ENCODE measurements around the gene UBA52.

UBA52 gene

GRCh38 chr19:18603255-18603957, 31.7 kb downstream of the UBA52 start:
- in situ Hi-C loops (cut with MboI; ENCODE audit: low pct_unique_long_range_greater_than_20kb, low sequenced_read_pairs, unreplicated experiment): no loop called here
- TF ChIP-seq CTCF (IDR thresholded peaks at IDR 0.05; ENCODE audit: extremely low read depth, insufficient read depth, missing control alignments): no peak
- peak; percentile 64 for DNase-seq (ENCODE audit: low spot score)

DNA sequence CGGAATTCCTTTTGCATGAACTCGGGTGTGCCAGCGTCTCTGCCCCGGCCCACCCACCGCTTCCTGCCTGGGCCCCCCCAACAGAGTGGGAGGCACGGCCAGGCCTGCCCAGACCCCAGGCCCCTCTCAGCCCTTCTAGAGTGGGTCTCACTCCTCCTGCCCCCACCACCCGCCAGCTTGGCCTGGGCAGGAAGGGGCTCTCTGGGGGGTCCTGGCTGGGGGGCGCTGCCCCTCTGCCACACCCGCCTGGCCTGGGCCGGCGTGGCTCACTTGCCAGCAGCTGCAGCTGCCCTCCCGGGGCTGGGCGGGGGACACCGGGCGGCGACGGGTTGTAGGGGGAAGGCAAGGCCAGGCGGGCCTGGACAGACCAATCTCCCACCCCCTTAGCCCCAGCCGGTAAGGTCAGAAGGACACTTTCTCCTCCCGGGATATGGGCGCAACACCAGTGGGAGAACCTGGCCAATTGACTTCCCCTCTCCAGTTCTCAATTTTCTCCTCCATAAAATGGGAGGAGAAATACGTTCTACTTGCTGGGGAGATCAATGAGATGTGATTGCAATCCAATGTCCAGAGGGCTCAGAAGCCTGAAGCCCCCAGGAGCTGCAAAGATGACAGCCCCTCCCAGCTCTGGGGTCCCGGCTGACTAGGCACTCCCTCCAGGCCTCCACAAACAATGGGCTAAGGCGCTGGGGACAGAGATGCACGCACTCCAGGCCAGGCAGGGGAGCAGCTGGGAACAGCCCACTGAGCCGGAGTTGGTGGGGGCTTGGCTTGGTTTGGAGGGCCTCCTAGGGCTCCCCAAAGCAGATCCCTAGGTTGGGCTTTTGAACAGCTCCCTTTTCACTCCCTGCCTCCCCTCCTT, 32.5 kb downstream of the UBA52 start:
- no peak for TF ChIP-seq CTCF (IDR thresholded peaks at IDR 0.05; ENCODE audit: extremely low read depth, insufficient read depth, missing control alignments)
- in situ Hi-C loops (cut with MboI; ENCODE audit: low pct_unique_long_range_greater_than_20kb, low sequenced_read_pairs, unreplicated experiment): no loop called here
- no peak for DNase-seq (ENCODE audit: low spot score)

GRCh38 chr19:18604820-18605159, 33.1 kb downstream of the UBA52 start:
- TF ChIP-seq CTCF (IDR thresholded peaks at IDR 0.05; ENCODE audit: extremely low read depth, insufficient read depth, missing control alignments): no peak
- peak; percentile 45 for DNase-seq (ENCODE audit: low spot score)
- in situ Hi-C loops (cut with MboI; ENCODE audit: low pct_unique_long_range_greater_than_20kb, low sequenced_read_pairs, unreplicated experiment): no loop called here

GRCh38 chr19:18605196-18605545, 33.5 kb downstream of the UBA52 start:
- DNase-seq (ENCODE audit: low spot score): no peak
- TF ChIP-seq CTCF (IDR thresholded peaks at IDR 0.05; ENCODE audit: extremely low read depth, insufficient read depth, missing control alignments): no peak
- in situ Hi-C loops (cut with MboI; ENCODE audit: low pct_unique_long_range_greater_than_20kb, low sequenced_read_pairs, unreplicated experiment): no loop called here

DNA sequence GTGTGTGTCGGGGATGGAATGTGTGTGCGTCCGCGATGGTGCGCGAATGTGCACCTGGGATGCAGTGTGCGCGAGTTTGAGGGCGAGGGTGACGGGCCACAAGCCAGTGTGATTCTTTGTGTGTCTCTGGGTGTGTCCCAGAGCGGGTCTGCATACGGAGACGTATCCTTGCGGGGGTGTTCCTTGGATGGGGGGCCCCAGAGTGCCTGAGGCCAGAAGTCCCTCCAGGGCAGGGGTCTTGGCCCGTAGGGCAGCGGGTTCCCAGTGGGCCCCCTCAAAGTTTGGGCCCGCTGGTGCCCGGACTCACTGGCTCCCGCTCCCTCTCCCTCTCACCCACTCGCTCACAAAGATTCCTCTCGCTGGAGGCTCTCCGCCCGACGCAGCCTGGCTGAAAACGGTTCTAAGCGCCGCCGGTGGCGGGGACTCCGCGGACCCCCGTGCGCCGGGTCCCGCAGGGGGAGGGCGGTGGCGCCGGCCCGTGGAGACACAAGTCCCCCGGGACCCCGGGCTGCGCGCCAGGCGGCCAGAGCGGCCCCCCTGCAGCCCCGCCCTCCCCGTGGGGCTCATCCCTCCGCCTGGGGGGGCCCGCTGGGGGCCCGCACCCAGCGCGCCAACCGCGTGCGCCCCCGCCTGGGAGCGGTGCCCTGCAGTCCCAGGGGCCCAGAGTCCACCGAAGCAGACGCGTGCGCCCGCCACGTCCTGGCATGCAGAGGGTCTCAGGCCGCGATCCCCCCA, 34.1 kb downstream of the UBA52 start:
- DNase-seq (ENCODE audit: low spot score): peak; percentile 47
- in situ Hi-C loops (cut with MboI; ENCODE audit: low pct_unique_long_range_greater_than_20kb, low sequenced_read_pairs, unreplicated experiment): no loop called here
- no peak for TF ChIP-seq CTCF (IDR thresholded peaks at IDR 0.05; ENCODE audit: extremely low read depth, insufficient read depth, missing control alignments)

GRCh38 chr19:18606281-18607225, 34.9 kb downstream of the UBA52 start, which contains the start of gene CRLF1:
TSS of gene CRLF1 (minus strand) at chr19:18606799. CDS start at chr19:18606656, 143 bp downstream.
- no peak for TF ChIP-seq CTCF (IDR thresholded peaks at IDR 0.05; ENCODE audit: extremely low read depth, insufficient read depth, missing control alignments)
- in situ Hi-C loops (cut with MboI; ENCODE audit: low pct_unique_long_range_greater_than_20kb, low sequenced_read_pairs, unreplicated experiment): no loop called here
- peak; percentile 48 for DNase-seq (ENCODE audit: low spot score)

Data from GM13977 (cell line).